ENCODE results near the gene GDPD4. TPM values are rescaled to one million over a fixed set of nuclear protein-coding genes. Genes with fewer than 3 reads are reported as not detected.

Gene GDPD4
- total RNA-seq, 6 donors from 2014 or later: not detected

GRCh38 chr11:77207618-77208313 lies 93.7 kb downstream of the GDPD4 start:
- no peak for ATAC-seq (ENCODE audit: low FRiP score in 2 of 2)
- no peak for TF ChIP-seq POLR2A (IDR thresholded peaks at IDR 0.05)
- TF ChIP-seq EP300 (IDR thresholded peaks at IDR 0.05): no peak
- TF ChIP-seq POLR2AphosphoS5 (IDR thresholded peaks at IDR 0.05): no peak
- TF ChIP-seq CTCF (IDR thresholded peaks at IDR 0.05): no peak
- WGBS, 2 donors: 57 to 65% methylated on average over 6 to 10 of the region's 10 CpGs
- Histone ChIP-seq H3K9me3 (no peaks in the 10 kb centered on the region), H3K27me3 (no peaks in the 10 kb centered on the region), H3K27ac (no peak overlapping the region), H3K36me3 (no peaks in the 10 kb centered on the region), H3K4me3 (no peak overlapping the region), H3K4me1 (no peaks in the 10 kb centered on the region)
- DNase-seq: peak in 1 of 2 donors; percentile 22

GRCh38 chr11:77207019-77207485 lies 94.4 kb downstream of the GDPD4 start:
- no peaks in the 10 kb centered on the region for H3K4me1 ChIP-seq
- ATAC-seq (ENCODE audit: low FRiP score in 2 of 2) (no peak), DNase-seq (peak in 1 of 2 donors; percentile 27)
- no peaks in the 10 kb centered on the region for H3K36me3 ChIP-seq
- no peaks in the 10 kb centered on the region for H3K9me3 ChIP-seq
- no peaks in the 10 kb centered on the region for H3K27me3 ChIP-seq
- 81% methylated on average over 9 to 10 of the region's 10 CpGs for WGBS, 2 donors
- TF ChIP-seq POLR2A (IDR thresholded peaks at IDR 0.05) (no peak), CTCF (IDR thresholded peaks at IDR 0.05) (no peak), POLR2AphosphoS5 (IDR thresholded peaks at IDR 0.05) (no peak), EP300 (IDR thresholded peaks at IDR 0.05) (no peak)
- no peak overlapping the region for H3K4me3 ChIP-seq
- H3K27ac ChIP-seq: no peak overlapping the region

GRCh38 chr11:77206264-77207018 lies 95.0 kb downstream of the GDPD4 start:
- Histone ChIP-seq H3K27me3 (no peaks in the 10 kb centered on the region), H3K4me3 (no peak overlapping the region), H3K36me3 (no peaks in the 10 kb centered on the region), H3K4me1 (no peaks in the 10 kb centered on the region), H3K27ac (no peak overlapping the region), H3K9me3 (no peaks in the 10 kb centered on the region)
- WGBS, 2 donors: 66% methylated on average over 13 of the region's 13 CpGs
- no peak for DNase-seq
- TF ChIP-seq CTCF (IDR thresholded peaks at IDR 0.05): no peak
- no peak for TF ChIP-seq POLR2A (IDR thresholded peaks at IDR 0.05)
- no peak for TF ChIP-seq POLR2AphosphoS5 (IDR thresholded peaks at IDR 0.05)
- no peak for ATAC-seq (ENCODE audit: low FRiP score in 2 of 2)

- DNase-seq (peak in 1 of 2 donors; percentile 80), ATAC-seq (ENCODE audit: low FRiP score in 2 of 2) (no peak)
- no peaks in the 10 kb centered on the region for H3K36me3 ChIP-seq
- H3K4me1 ChIP-seq: no peaks in the 10 kb centered on the region
- H3K27me3 ChIP-seq: no peaks in the 10 kb centered on the region
- TF ChIP-seq POLR2AphosphoS5 (IDR thresholded peaks at IDR 0.05): no peak
- TF ChIP-seq CTCF (IDR thresholded peaks at IDR 0.05): no peak
- no peak for TF ChIP-seq POLR2A (IDR thresholded peaks at IDR 0.05)
- TF ChIP-seq EP300 (IDR thresholded peaks at IDR 0.05): no peak
- no peak overlapping the region for H3K27ac ChIP-seq
- H3K4me3 ChIP-seq: no peak overlapping the region
- H3K9me3 ChIP-seq: no peaks in the 10 kb centered on the region
- WGBS, 2 donors: 76 to 91% methylated on average over 17 to 20 of the region's 30 CpGs
Measured at GRCh38 chr11:77205467-77206263, 95.8 kb downstream of the GDPD4 start.

All from upper lobe of left lung (tissue), 6 donors.